Fibroblast of lung (primary cell): ENCODE data around the gene HOXC12. TPM values are rescaled to one million over a fixed set of nuclear protein-coding genes. Genes with fewer than 3 reads are reported as not detected.

ENCODE experiments used
- DNase-seq, 2 donors: peaks; one replicate each; pipeline versions ENCODE4 v3.0.0 to v3.0.0-alpha.2; 2010; ENCODE audit warnings: low read depth in 2 of 2
- H2AFZ ChIP-seq: 2 replicates; pipeline ENCODE4 v1.5.1; 2012; ENCODE audit warnings: low read length, control low read depth, inconsistent platforms
- H3K27ac ChIP-seq: 2 replicates; pipeline ENCODE4 v1.5.1; 2011; ENCODE audit warnings: low read length, control low read depth; ENCODE audit not compliant: insufficient read depth
- H3K27me3 ChIP-seq: 2 replicates; pipeline ENCODE4 v1.5.1; 2011; ENCODE audit warnings: mild to moderate bottlenecking, low read length; ENCODE audit not compliant: control insufficient read depth, insufficient read depth
- H3K36me3 ChIP-seq: 2 replicates; pipeline ENCODE4 v1.5.1; 2011; ENCODE audit warnings: low read length; ENCODE audit not compliant: control insufficient read depth, insufficient read depth
- H3K4me1 ChIP-seq: 2 replicates; pipeline ENCODE4 v1.5.1; 2011; ENCODE audit warnings: low read length; ENCODE audit not compliant: control insufficient read depth, insufficient read depth; ENCODE audit errors: extremely low read depth
- H3K4me2 ChIP-seq: 2 replicates; pipeline ENCODE4 v1.5.1; 2011; ENCODE audit warnings: low read length, control low read depth; ENCODE audit not compliant: insufficient read depth; ENCODE audit errors: extremely low read depth
- H3K4me3 ChIP-seq, 4 experiments: fragments of 200-600 bp in 1 of 4; sonication (generic) in 1 of 4; replicated peaks in 1 of 4; 2 replicates each; pipeline ENCODE4 v1.5.1; 2011 to 2016; ENCODE audit warnings: low read length in 4 of 4, low read depth in 3 of 4, mild to moderate bottlenecking in 3 of 4, control low read depth in 2 of 4, inconsistent platforms in 1 of 4, mixed read lengths in 1 of 4; ENCODE audit not compliant: insufficient read depth in 1 of 4; ENCODE audit errors: control extremely low read depth in 1 of 4
- H3K79me2 ChIP-seq: 2 replicates; pipeline ENCODE4 v1.5.1; 2012; ENCODE audit warnings: mild to moderate bottlenecking, low read length, inconsistent platforms; ENCODE audit not compliant: control insufficient read depth, insufficient read depth
- H3K9ac ChIP-seq: 2 replicates; pipeline ENCODE4 v1.5.1; 2011; ENCODE audit warnings: mild to moderate bottlenecking, low read length, control low read depth; ENCODE audit not compliant: insufficient read depth
- H3K9me3 ChIP-seq: 2 replicates; pipeline ENCODE4 v1.5.1; 2012; ENCODE audit warnings: low read depth, low read length; ENCODE audit not compliant: control insufficient read depth, insufficient read depth
- H4K20me1 ChIP-seq: 2 replicates; pipeline ENCODE4 v1.5.1; 2011; ENCODE audit warnings: low read length; ENCODE audit not compliant: control insufficient read depth, insufficient read depth; ENCODE audit errors: extremely low read depth
- CTCF ChIP-seq, 2 donors: IDR thresholded peaks in 1 of 2; conservative IDR thresholded peaks in 1 of 2; 1 replicate in 1 of 2; 2 replicates in 1 of 2; pipeline ENCODE4 v1.5.1; 2011 to 2012; ENCODE audit warnings: low read length in 2 of 2, control low read depth in 1 of 2, inconsistent platforms in 1 of 2, low read depth in 1 of 2, mild to moderate bottlenecking in 1 of 2
- EZH2 ChIP-seq: IDR thresholded peaks from 2 replicates; pipeline ENCODE4 v1.5.1; 2012; ENCODE audit warnings: low read length, control low read depth, mild to moderate bottlenecking; ENCODE audit errors: missing control alignments
- polyA plus RNA-seq, 2 donors: library from polyadenylated mRNA; depleted of rRNA in 1 of 2; stranded (reverse) in 1 of 2; unstranded in 1 of 2; fragments of >200 nt; gene quantifications; 2 replicates each; pipeline ENCODE4 v1.2.1, GENCODE V29; 2011 to 2012; ENCODE audit warnings: missing spikeins in 1 of 2
- total RNA-seq: library from RNA; depleted of rRNA; stranded (reverse); fragments of >200 nt; gene quantifications from 2 replicates; pipeline ENCODE4 v1.2.1, GENCODE V29; 2014

HOXC12 gene
- total and polyA plus RNA-seq, 2 donors (not counting 1 experiment from before 2014, with no cell fraction given): not detected

GRCh38 chr12:53984901-53985691 is 30.4 kb downstream of the HOXC12 start, which contains the start of gene HOXC10:
HOXC10 (plus strand) TSS chr12:53985146; CDS start chr12:53985260, 114 bp downstream.
- Histone ChIP-seq H3K9ac (no peak within 1 kb of the TSS), H3K4me1 (no peaks in the 10 kb centered on the region), H3K36me3 (no peaks in the 10 kb centered on the region), H3K79me2 (no peaks in the 10 kb centered on the region), H3K27ac (no peak within 1 kb of the TSS), H4K20me1 (no peaks in the 10 kb centered on the region), H3K4me2 (no peak within 1 kb of the TSS), H3K4me3 (peak within 1 kb of the TSS in 1 of 4 experiments; percentile 19), H3K27me3 (peaks cover 88% of the 10 kb centered on the region), H2AFZ (no peak within 1 kb of the TSS), H3K9me3 (no peaks in the 10 kb centered on the region)
- peak; percentile 25 to 54 for TF ChIP-seq CTCF (conservative IDR thresholded peaks at IDR 0.05 in 1 of 2, IDR thresholded peaks at IDR 0.05 in 1 of 2; ENCODE audit: low read depth in 1 of 2, low read length in 2 of 2)
- TF ChIP-seq EZH2: peak; percentile 91
- DNase-seq: peak; percentile 49 to 77

GRCh38 chr12:53985692-53985993 is 30.9 kb downstream of the HOXC12 start:
- Histone ChIP-seq H3K9ac (no peak overlapping the region), H2AFZ (no peak overlapping the region), H3K4me1 (no peaks in the 10 kb centered on the region)

More at GRCh38 chr12:53985692-53985993, 30.9 kb downstream of the HOXC12 start:
- Histone ChIP-seq H4K20me1 (no peaks in the 10 kb centered on the region), H3K27ac (no peak overlapping the region), H3K27me3 (peaks cover 88% of the 10 kb centered on the region), H3K36me3 (no peaks in the 10 kb centered on the region), H3K9me3 (no peaks in the 10 kb centered on the region), H3K4me3 (no peak overlapping the region), H3K4me2 (no peak overlapping the region), H3K79me2 (no peaks in the 10 kb centered on the region)
- no peak for DNase-seq
- TF ChIP-seq CTCF (conservative IDR thresholded peaks at IDR 0.05 in 1 of 2, IDR thresholded peaks at IDR 0.05 in 1 of 2; ENCODE audit: low read depth in 1 of 2, low read length in 2 of 2) (no peak), EZH2 (peak; percentile 40)
